Measurements from ENCODE around the gene DENND1A.

The DENND1A gene

DNA sequence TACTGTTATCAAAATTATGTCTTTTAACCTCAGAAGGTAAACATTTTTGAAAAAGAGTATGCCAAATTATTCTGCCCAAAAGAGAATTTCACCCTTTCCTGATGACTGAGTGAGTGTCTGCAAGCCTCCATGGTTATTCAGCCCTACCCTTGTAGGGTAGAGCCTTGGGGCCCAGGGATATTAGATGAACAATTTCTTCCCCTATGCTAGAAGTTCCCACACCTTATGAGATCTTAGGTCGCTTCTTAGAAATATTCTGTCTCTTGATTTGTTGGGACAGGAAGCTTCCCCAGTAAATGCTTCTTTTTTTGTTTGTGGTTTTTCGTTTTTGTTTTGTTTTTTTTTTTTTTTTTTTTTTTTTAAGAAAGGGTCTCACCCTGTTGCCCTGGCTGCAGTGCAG, 570.8 kb downstream of the DENND1A start:
- DNase-seq, result no peak

GRCh38 chr9:123358181-123358905, 571.6 kb downstream of the DENND1A start:
- no peak for DNase-seq

DNA sequence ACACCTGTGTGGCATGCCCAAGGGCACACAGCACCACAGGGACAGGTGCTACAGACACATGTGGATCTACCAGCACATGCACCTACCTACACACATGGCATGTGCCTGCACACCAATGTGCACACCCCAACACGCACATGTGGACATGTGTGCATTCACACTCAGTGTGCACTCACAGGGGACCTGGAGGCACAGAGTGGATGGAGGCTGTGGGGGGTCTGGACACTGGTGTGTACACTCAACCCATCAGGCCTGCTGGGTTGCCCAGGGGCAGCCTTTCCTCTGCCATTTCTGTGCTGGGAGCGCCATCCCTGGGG, 572.2 kb downstream of the DENND1A start:
- no peak for DNase-seq

DNA sequence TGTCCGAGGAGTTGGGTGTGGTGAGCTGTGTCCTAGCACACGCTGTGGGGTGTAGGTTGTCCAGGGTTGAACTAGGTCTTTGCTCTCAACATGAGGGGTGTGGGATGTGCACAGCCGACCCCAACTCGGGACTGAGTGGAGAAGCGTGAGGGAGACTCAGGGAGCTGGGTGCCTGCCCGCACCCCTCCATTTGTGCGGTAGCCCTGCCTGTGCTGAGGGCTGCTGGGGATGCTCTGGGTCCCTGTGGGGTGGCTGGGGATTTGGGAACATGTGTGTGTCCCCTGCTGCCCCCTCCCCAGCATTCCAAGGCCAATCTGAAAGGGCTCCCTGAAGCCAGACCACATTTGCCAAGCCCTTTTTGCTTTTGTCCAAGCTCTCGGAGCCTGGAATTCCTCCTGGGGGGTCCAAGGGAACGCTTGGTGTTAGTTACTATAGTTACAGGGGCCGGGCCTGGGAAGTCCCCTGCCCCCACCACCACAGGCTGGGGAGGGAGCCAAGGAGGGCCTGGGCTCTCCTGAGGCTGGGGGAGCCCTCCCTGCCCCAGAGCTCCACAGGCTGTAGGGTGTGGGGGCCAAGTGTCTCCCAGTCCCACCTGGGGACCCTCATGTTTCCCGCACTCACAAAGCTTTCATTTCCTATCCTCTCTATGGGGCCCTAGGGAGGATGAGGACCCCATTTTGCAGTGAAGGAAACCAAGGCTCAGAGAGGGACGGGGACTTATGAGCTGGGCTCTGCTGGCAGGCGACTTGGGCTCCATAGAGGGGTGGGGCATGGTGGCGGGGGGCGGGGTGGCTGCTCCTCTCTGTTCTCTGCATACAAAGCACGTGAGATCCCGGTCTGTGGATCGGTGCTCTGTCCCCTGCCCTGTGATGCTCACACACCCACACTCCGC, 572.8 kb downstream of the DENND1A start:
- DNase-seq, result no peak

GRCh38 chr9:123355761-123356431, 574.0 kb downstream of the DENND1A start, which contains the start of gene CRB2:
Gene CRB2 (plus strand): TSS chr9:123356197. CDS start chr9:123356261, 64 bp downstream.
- DNase-seq, result no peak

GRCh38 chr9:123354806-123355508, 575.0 kb downstream of the DENND1A start:
- no peak for DNase-seq

DNA sequence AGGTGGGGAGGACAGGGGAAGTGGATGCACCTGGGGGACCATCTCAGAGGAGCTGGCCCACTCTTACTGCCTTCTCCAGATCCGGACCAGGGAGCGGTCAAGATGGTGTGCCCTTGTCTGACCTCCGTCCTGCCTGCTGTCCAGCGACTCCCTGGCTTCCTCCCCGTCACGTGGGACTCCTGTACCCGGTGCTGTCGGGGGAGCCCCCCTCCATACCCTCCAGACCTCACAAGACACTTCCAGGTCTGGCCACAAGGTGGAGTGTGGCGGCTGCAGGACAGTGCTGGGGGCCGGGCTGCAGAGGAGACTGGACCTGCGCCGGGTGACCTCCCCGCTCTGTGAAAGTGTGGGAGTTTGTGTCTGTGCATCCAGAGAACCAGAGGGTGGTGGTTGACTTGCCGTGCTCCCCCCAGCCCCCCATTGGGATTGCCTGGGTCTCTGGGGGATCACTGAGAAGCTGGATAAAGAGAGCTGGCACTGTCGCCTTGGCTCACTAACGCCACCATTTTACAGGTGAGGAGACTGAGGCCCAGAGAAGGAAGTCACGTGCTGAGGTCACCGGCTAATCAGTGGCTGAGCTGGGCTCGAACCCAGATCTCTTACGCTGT, 575.8 kb downstream of the DENND1A start:
- DNase-seq, result peak; percentile 27 to 49

DNA sequence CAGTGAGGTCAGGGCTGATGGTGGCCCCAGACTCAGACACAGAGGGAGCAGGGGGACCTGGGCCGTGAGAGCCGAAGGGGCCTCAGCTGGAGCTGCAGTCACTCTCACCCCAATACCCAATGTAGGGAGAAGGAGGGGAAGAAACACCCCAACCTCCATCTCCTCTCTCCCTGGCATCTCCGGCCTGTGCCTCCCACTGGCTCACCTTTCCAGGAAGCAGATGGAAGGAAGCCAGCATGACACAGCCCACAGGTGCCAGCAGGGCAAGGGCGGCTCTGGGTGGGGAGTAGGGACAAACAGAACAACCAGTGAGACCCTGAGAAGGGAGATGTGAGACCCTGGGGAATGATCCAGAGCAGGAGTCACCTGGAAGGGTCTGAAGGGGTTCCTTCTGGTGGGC, 576.9 kb downstream of the DENND1A start:
- DNase-seq, result no peak

- DNase-seq, result no peak
These were observed 579.2 kb downstream of the DENND1A start for GRCh38 chr9:123350590-123351310.

GRCh38 chr9:123349691-123350480, 580.0 kb downstream of the DENND1A start:
- DNase-seq, result peak; percentile 80

- DNase-seq, result no peak
These were observed 580.9 kb downstream of the DENND1A start for GRCh38 chr9:123349033-123349432.

DNA sequence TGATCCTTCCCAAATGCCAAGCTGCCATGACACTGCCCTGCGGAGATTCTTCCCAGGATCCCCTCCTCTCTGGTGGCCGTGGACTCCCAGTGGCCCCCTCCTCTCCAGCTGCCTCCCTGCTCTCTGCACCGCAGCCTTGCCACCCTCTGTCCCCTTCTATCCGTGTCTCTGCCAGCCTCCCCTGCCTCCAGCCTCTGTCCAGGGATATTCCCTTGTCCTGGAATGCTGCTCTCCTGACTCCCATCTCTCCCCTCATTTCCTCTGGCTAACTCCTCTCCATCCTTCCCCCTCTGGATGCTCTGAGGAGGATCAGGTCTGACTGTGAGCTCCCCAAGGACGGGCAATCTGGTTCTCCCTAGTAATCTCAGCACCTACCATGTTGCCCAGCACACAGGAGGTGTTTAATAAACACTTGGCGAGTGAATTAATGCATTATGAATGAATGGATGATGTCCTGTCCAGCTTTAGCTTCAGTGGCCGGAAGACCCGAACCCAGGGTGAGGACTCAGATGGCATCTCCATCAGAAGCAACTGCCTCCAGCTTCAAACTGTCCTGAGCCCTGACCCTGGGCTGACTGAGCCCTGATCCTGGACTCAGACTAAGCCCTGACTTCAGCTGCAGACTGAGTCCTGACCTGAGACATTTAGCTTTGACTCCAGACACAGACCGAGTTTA, 581.5 kb downstream of the DENND1A start:
- no peak for DNase-seq

GRCh38 chr9:123347289-123348060, 582.5 kb downstream of the DENND1A start:
- DNase-seq, result no peak

- no peak for DNase-seq
These were observed 583.1 kb downstream of the DENND1A start for GRCh38 chr9:123346826-123347225.

DNA sequence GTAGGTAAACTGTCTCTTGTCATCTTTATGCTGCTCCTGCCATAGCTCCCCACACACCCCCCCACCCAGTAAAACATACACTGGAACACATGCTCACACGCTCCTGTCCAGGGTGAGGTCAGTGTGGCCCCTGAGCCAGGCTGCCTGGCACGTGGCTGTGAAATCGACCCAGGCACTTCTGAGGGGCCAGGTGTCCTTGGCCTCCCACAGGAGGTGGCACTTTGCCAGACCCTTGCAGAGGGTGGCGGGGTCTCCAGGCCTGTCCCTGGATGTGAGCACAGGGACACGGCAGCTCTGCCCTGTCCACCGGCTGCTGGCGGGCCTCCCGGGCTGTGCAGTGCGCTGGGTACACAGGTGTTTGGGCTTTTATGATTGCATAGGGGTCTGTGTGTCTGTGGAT, 583.9 kb downstream of the DENND1A start:
- no peak for DNase-seq

- DNase-seq, result no peak
These were observed 584.4 kb downstream of the DENND1A start for GRCh38 chr9:123345567-123345955.

DNA sequence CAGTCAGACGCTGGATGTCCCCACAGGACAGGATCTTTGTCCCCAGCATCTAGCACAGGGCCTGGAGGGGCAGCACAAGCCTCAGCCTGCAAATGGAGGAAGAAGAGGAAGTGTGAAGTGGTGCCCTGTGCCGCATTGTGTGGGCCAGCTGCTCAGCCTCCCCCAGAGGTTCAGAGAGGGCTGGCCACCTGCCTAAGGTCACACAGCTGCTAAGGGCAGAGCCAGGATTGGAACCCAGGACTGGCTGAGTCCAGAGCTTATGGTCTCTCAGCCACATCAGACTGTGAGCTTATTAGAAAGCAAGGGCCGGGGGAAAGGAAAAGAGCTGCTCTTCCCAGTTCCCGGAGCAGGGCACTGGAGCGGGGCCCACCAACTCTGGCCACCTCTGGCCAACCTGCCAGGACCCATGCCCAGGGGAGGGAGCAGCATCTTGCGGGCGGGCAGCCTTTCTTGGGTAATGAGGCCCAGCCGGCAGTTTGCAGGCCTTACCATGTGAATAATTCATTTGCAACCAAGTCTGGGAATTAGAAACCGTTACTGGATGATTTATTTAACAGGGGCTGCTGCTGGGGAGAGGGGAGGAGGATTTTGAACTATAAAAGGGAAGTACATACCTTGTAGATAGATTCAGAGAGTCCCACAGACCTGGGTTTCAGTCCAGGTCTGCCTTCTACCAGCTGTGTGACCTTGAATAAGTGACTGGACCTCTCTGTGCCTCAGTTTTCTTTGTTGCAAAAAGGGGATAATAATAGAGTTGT, 585.6 kb downstream of the DENND1A start:
- DNase-seq, result no peak

- DNase-seq, result no peak
These were observed 586.3 kb downstream of the DENND1A start for GRCh38 chr9:123343443-123344191.

Data from Kasumi-1 (cell line).